ENCODE results near the gene AQP12A. TPM values are rescaled to one million over a fixed set of nuclear protein-coding genes. Genes with fewer than 3 reads are reported as not detected.

Gene AQP12A
- total and polyA plus RNA-seq, 2 experiments from 2014 or later: not detected

GRCh38 chr2:240647503-240648154 lies 44.0 kb upstream of the AQP12A start:
- no peak for DNase-seq (ENCODE audit: low spot score)
- no peak overlapping the region for H3K27ac ChIP-seq (ENCODE audit: low read depth)
- H3K4me2 ChIP-seq: no peak overlapping the region
- H4K20me1 ChIP-seq (replicated peaks; ENCODE audit: insufficient read depth): no peaks in the 10 kb centered on the region
- H3F3A ChIP-seq (replicated peaks; ENCODE audit: low read depth): no peaks in the 10 kb centered on the region
- no peaks in the 10 kb centered on the region for H3K9me3 Mint-ChIP-seq
- peaks cover 10% of the 10 kb centered on the region for H3K4me1 Mint-ChIP-seq
- H3K4me3 Mint-ChIP-seq: no peak overlapping the region
- no peak overlapping the region for H3K4me3 ChIP-seq
- H3K36me3 Mint-ChIP-seq (ENCODE audit: low read depth): no peaks in the 10 kb centered on the region
- peaks cover 16% of the 10 kb centered on the region for H3K27me3 Mint-ChIP-seq (ENCODE audit: insufficient read depth, low read depth, poor library complexity)
- no peak overlapping the region for H2AFZ ChIP-seq
- no peaks in the 10 kb centered on the region for H3K9me2 ChIP-seq (ENCODE audit: insufficient read depth)
- H3K79me2 ChIP-seq (replicated peaks; ENCODE audit: insufficient read depth): no peaks in the 10 kb centered on the region
- ATAC-seq: no peak
- TF ChIP-seq EZH2 (IDR thresholded peaks at IDR 0.05; ENCODE audit: low read depth, unreplicated experiment): no peak
- TF ChIP-seq STAT1 (IDR thresholded peaks at IDR 0.05; ENCODE audit: unreplicated experiment): no peak
- no peak for TF ChIP-seq ZNF462 (CRISPR knock-in tag; IDR thresholded peaks at IDR 0.05)
- TF ChIP-seq REST (IDR thresholded peaks at IDR 0.05; ENCODE audit: unreplicated experiment): no peak
- TF ChIP-seq ZNF331 (CRISPR knock-in tag; IDR thresholded peaks at IDR 0.05; ENCODE audit: low read depth): no peak
- TF ChIP-seq JUNB (IDR thresholded peaks at IDR 0.05; ENCODE audit: unreplicated experiment): no peak
- TF ChIP-seq CREB1 (CRISPR knock-in tag; IDR thresholded peaks at IDR 0.05; ENCODE audit: low read depth): no peak
- no peak for TF ChIP-seq ZNF114 (CRISPR knock-in tag; IDR thresholded peaks at IDR 0.05)
- TF ChIP-seq CTCF (conservative IDR thresholded peaks at IDR 0.05; ENCODE audit: low read depth in 2 of 2): no peak
- TF ChIP-seq POLR2AphosphoS5 (IDR thresholded peaks at IDR 0.05; ENCODE audit: low read depth): no peak
- TF ChIP-seq NANOG (IDR thresholded peaks at IDR 0.05; ENCODE audit: borderline replicate concordance): no peak
- no peaks in the 10 kb centered on the region for H3K27me3 ChIP-seq (ENCODE audit: insufficient read depth)
- no peaks in the 10 kb centered on the region for H3K36me3 ChIP-seq (ENCODE audit: insufficient read depth)
- no peak overlapping the region for H3K27ac Mint-ChIP-seq
- H3K4me1 ChIP-seq (ENCODE audit: insufficient read depth): no peaks in the 10 kb centered on the region
